Measurements from ENCODE around the gene SHC3.

SHC3 gene

GRCh38 chr9:89153232-89154017 is 25.2 kb downstream of the SHC3 start:
- no peak for DNase-seq

GRCh38 chr9:89149726-89150125 is 28.9 kb downstream of the SHC3 start:
- DNase-seq = no peak

DNA sequence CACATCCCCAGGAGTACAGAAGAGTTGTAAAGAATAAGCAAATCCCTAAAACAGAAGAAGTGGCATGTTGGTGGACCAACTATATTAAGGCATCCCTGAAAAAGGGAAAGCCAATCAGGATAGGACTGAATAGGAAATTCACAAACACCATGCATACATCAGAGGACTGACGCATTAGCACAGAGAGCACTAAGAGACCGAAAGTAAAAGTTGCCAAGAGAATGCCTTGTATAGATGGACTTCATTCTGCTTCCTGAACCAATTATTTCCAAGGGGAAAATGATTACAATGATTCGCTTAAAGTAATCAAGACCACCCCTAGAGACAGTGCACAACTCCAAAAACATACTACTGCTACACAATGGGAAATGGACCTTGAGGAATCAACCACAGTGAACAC is 33.5 kb downstream of the SHC3 start:
- no peak for DNase-seq

GRCh38 chr9:89144238-89144637 is 34.4 kb downstream of the SHC3 start:
- DNase-seq = no peak

DNA sequence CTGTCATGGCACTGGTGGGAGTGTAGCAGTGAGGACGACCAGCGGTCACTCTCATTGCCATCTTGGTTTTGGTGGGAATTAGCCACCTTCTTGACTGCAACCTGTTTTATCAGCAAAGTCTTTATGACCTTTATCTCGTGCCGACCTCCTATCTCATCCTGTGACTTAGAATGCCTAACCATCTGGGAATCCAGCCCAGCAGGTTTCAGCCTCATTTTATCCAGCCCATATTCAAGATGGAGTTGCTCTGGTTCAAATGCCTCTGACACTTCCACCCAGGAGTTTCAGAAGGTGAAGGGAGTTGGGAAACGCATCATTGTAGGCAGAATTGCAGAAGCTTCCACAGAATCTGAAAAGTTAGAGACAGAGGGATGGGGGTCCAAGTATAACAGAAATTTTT is 35.4 kb downstream of the SHC3 start:
- DNase-seq = no peak

GRCh38 chr9:89139455-89139854 is 39.2 kb downstream of the SHC3 start:
- no peak for DNase-seq

- DNase-seq = no peak
Measured at GRCh38 chr9:89138463-89139390, 39.9 kb downstream of the SHC3 start.

DNA sequence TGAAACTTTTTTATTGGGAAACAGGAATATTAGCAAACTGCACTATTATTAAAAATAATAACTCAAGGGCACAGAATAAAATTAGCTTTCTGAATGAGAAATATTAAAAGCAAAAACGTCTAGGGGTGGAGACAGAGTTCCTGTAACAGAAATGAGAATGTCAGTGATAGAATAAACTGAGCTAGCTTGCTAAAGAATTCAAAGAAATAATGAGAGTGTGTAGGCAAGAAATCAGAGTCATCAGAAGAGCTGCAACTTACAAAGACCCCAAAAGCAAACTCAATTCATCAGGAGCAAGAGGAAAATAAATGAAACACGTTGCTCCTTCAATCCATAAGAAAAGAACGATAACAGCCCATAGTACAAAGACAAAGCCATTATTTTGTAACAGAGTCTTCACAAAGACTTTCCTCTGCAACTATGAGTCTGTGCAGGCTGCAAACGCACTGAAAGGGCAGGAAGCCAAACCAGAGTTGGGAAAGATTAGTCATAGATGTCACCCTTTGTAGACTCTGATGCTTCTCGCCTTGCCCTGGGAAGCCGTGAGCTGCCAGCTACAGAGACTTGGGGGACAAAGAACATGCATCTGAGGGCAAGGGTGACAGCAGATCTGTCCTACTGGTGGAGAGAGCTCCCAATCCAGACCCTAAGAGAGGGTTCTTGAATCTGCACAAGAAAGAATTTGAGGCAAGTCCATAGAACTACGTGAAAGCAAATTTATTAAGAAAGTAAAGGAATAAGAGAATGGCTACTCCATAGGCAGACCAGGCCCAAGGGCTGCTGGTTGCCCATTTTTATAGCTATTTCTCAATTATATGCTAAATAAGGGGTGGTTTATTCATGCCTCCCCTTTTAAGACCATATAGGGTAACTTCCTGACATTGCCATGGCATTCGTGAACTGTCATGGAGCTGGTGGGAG is 40.8 kb downstream of the SHC3 start:
- DNase-seq = no peak

- no peak for DNase-seq
Measured at GRCh38 chr9:89135591-89136166, 42.9 kb downstream of the SHC3 start.

GRCh38 chr9:89134709-89135108 is 43.9 kb downstream of the SHC3 start:
- no peak for DNase-seq

- no peak for DNase-seq
Measured at GRCh38 chr9:89122949-89123348, 55.7 kb downstream of the SHC3 start.

GRCh38 chr9:89120704-89121103 is 57.9 kb downstream of the SHC3 start:
- DNase-seq = no peak

DNA sequence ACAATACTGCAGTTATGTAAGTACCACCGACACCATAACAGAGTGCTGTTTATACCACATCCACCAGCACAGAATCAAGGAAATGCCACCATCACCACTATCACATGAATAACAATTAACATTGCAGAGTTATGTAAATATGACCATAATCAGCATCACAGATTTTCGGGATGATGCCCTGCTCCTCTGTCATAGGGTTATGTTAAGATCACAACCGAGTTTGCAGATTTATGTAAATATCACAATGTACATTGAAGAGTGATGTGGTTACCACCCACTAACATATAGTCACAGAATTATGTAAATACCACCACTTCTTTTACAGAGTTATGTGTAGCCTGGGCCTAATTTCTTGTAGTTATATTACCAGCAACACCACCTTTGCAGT is 61.8 kb downstream of the SHC3 start:
- DNase-seq = no peak

DNA sequence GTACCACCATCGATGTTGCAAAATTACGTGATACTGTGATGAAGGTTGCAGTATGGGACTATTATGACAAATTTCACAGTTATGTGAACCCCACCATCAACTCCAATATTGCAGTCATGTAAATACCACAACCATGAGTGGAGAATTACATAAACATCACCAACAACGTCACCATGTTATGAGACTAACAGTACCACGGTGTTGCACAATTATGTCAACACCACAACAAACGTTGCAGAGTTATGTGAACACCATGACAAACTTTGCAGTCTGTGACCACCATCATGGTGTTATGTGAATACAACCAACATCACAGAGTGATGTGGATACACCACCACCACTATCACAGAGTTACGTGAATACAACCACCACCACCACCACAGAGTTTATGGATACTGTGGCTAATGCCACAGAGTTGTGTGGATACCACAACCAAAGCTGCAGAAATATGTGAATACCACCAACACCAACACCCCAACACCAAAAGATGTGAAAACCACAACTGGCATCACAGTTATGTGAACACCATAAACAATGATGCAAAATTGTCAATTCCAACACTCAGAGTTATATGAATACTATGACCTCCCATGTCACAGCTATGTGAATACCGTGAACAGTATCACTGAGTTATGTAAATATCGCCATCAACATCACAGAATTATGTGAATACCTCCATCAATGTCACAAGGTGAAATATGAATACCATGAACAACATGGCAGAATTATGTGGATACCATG is 62.4 kb downstream of the SHC3 start:
- no peak for DNase-seq

DNA sequence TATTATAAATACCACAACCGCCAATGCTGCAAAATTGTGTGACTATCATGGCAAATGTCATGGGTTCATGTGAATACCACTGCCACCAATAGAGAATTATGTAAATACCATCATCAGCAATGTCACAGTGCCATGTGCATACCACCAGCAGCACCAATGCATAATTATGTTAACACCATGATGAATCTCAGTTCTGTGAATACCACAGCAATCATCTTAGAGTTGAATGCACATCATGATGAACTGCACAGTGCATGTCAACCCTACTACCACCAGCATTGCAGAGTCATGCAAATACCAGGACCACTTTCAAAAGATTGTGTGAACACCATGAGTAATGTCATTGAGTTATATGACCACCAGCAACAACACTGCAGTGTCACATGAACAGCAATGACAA is 63.2 kb downstream of the SHC3 start:
- DNase-seq = no peak

DNA sequence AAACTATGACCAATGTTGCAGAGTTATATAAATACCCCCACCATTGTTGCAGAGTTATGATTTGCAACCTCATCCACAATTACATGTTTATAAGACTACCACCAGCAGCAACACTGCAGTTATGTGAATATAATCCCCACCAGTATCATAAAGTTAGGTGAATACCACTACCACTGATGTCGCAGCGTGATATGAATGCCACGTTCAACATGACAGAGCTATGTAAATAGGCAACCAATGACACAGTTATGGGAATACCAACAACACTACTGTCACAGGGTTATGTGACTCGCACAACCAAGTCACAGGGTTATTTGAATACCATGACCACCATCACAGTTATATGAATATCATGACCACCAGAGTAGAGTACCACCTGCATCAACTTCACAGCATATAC is 63.9 kb downstream of the SHC3 start:
- no peak for DNase-seq

DNA sequence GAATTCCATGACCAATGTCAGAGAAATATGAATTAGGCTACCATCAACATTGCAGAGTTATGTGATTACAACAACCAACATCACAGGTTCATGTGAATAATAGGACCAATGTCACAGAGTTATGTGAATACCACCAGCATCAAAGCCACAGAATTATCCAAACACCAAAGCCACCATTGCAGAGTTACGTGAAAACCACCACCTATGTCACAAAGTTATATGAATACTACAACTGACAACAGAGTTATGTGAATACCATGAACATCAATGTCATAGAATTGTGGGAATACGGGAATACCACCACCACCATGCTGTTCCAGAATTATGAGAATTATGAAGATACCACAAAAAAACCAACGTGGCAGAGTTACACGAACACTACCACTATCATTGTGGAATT is 64.8 kb downstream of the SHC3 start:
- no peak for DNase-seq

GRCh38 chr9:89112243-89112642 is 66.4 kb downstream of the SHC3 start:
- DNase-seq = no peak

DNA sequence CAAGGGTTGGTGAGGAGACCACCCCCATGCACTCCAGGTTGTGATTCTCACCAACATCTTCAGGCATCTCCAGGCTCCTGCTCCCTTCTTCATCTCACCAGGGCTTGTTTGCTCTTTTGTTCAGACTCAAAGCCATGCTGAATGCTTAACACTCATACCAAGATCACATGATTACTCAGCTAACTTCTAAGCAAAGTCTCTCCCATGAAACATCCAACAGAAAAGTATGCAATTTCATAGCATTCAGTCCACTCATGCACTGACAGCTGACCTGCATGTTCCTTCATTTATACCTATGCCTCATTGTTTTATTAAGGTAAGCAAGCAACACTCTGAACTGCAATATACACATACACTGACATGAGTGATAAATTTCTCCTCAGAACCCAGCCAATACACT is 69.0 kb downstream of the SHC3 start:
- no peak for DNase-seq

DNA sequence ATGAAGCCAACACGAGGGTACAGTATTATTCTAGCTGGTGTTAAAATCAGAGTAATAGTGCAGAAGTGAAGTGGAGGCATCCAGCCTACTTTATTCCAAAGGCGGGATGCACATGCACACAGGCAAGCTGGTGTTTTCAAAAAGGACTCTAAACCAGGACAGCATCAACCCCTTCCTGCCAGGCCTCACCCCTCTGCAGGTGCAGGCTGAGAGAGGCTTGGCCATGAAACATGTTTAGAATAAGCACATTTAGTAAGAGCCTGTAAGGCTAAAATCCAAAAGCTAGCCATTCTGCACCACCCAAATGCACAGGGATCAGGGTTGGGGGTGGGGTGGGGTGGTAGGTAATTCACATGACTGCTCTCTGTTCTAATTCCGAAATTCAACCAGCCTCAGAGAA is 71.2 kb downstream of the SHC3 start:
- DNase-seq = no peak

DNA sequence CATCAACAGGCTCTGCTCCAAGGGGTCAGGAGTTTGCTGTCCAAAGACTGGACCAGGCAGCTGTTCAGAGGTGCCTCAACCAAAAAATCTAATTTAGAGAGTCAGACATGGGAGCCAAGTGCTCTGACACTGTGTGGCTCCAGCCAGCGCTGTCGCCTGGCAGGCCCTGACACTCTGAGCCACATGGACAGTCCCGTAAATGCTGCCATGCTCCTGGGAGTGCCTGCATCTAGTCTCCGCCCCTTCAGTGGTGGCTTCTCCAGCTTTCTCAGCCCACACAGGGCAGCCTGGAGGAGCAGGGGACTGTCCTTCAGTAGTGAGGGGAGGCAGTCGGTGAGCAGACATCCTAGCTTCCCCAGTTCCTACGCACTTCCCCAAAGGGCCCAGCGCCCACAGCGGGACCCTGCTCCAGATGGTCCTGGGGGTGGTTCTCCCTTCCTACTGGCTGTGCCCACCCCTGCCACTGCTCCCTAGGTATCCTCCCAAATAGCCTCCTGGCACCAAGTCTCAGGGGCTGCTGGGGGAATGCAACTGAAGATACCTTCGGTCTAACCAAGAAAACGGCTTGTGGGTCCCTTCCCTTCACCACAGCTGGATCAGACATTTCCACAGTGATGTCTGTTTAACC is 72.3 kb downstream of the SHC3 start:
- no peak for DNase-seq

DNA sequence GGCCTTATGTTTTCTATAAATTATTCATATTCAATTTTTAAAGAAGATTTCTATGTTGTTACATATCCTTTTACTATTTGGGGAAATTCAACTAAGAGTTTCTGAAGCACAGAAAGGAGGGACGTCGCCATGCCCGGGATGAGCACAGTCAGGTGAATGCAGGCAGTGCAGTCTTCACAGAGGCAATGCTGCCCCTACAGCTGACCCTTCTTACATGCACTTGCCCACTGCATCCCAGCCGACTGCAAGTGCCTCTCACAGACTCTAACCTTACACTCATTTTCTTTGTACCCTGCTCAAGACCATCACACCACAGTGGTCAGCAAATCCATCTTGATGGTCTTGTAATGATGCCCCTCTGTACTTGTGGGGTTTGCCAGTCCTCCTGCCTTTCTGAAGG is 73.8 kb downstream of the SHC3 start:
- DNase-seq = no peak

Measured in activated CD8-positive, alpha-beta memory T cell treated with anti-CD3 and anti-CD28 coated beads, Interleukin-2, amount 50 U/mL, for 4 hours (primary cell).